WTC11 (cell line): Measurements from ENCODE around the gene KCNE4.

ENCODE experiments used
- CTCF ChIP-seq: fragments of 200-600 bp; IDR thresholded peaks from 2 replicates; pipeline ENCODE4 v1.8.0; 2022; ENCODE audit warnings: antibody characterized with exemption
- ESRRA ChIP-seq: sonication (generic); formaldehyde crosslinking; IDR thresholded peaks from 2 replicates; pipeline ENCODE4 v1.8.1; 2022; ENCODE audit warnings: mild to moderate bottlenecking, missing genetic modification reagents, borderline replicate concordance
- NFE2L1 ChIP-seq: sonication (generic); formaldehyde crosslinking; IDR thresholded peaks from 2 replicates; pipeline ENCODE4 v1.8.1; 2023; ENCODE audit warnings: missing genetic modification reagents
- NFYB ChIP-seq: sonication (generic); formaldehyde crosslinking; conservative IDR thresholded peaks from 2 replicates; pipeline ENCODE4 v1.8.0; 2022; ENCODE audit warnings: low read depth, missing genetic modification reagents
- SOX15 ChIP-seq: fragments of 250-450 bp; sonication (Bioruptor Pico); IDR thresholded peaks from 2 replicates; pipeline ENCODE4 v1.9.0; 2021; ENCODE audit warnings: mild to moderate bottlenecking
- SP1 ChIP-seq: sonication (generic); formaldehyde crosslinking; conservative IDR thresholded peaks from 2 replicates; pipeline ENCODE4 v1.8.1; 2022; ENCODE audit warnings: missing genetic modification reagents
- TF ChIP-seq, protein P1 (sequence below): sonication (generic); formaldehyde crosslinking; IDR thresholded peaks from 2 replicates; pipeline ENCODE4 v1.8.1; 2022; ENCODE audit warnings: low read depth, missing genetic modification reagents, borderline replicate concordance
- TF ChIP-seq, protein P2 (sequence below): sonication (generic); formaldehyde crosslinking; IDR thresholded peaks from 2 replicates; pipeline ENCODE4 v1.8.0; 2022; ENCODE audit warnings: mild to moderate bottlenecking, missing genetic modification reagents
- TF ChIP-seq, protein P3 (sequence below): sonication (generic); formaldehyde crosslinking; IDR thresholded peaks from 2 replicates; pipeline ENCODE4 v1.8.0; 2022; ENCODE audit warnings: mild to moderate bottlenecking, missing genetic modification reagents

GRCh38 chr2:223043164-223043941 lies 8.6 kb upstream of the KCNE4 start:
- no peak for TF ChIP-seq CTCF
- TF ChIP-seq SP1 (CRISPR knock-in tag) = no peak
- no peak for TF ChIP-seq SOX15 (CRISPR knock-in tag)
- TF ChIP-seq, protein P1, sequence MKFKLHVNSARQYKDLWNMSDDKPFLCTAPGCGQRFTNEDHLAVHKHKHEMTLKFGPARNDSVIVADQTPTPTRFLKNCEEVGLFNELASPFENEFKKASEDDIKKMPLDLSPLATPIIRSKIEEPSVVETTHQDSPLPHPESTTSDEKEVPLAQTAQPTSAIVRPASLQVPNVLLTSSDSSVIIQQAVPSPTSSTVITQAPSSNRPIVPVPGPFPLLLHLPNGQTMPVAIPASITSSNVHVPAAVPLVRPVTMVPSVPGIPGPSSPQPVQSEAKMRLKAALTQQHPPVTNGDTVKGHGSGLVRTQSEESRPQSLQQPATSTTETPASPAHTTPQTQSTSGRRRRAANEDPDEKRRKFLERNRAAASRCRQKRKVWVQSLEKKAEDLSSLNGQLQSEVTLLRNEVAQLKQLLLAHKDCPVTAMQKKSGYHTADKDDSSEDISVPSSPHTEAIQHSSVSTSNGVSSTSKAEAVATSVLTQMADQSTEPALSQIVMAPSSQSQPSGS (CRISPR knock-in tag) = no peak
- no peak for TF ChIP-seq ESRRA (CRISPR knock-in tag)
- no peak for TF ChIP-seq NFYB (CRISPR knock-in tag)
- TF ChIP-seq, protein P2, sequence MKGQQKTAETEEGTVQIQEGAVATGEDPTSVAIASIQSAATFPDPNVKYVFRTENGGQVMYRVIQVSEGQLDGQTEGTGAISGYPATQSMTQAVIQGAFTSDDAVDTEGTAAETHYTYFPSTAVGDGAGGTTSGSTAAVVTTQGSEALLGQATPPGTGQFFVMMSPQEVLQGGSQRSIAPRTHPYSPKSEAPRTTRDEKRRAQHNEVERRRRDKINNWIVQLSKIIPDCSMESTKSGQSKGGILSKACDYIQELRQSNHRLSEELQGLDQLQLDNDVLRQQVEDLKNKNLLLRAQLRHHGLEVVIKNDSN (CRISPR knock-in tag) = no peak
- TF ChIP-seq, protein P3, sequence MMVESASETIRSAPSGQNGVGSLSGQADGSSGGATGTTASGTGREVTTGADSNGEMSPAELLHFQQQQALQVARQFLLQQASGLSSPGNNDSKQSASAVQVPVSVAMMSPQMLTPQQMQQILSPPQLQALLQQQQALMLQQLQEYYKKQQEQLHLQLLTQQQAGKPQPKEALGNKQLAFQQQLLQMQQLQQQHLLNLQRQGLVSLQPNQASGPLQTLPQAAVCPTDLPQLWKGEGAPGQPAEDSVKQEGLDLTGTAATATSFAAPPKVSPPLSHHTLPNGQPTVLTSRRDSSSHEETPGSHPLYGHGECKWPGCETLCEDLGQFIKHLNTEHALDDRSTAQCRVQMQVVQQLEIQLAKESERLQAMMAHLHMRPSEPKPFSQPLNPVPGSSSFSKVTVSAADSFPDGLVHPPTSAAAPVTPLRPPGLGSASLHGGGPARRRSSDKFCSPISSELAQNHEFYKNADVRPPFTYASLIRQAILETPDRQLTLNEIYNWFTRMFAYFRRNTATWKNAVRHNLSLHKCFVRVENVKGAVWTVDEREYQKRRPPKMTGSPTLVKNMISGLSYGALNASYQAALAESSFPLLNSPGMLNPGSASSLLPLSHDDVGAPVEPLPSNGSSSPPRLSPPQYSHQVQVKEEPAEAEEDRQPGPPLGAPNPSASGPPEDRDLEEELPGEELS (CRISPR knock-in tag) = no peak
- no peak for TF ChIP-seq NFE2L1
